NCI-H1105 treated with DMSO at 0.1 percent for 48 hours (cell line): ENCODE data around the gene HNRNPA2B1.
"Not testable (repeated sequence)": the region's sequence is repeated elsewhere in the genome, so short reads cannot be mapped to it uniquely, and the experiment has no call there.

Experiments
- DNase-seq: peaks from one replicate; lab custom pipeline; 2025; lab: John Stamatoyannopoulos, UW

The HNRNPA2B1 gene

GRCh38 chr7:26185131-26185843 is 15.3 kb downstream of the HNRNPA2B1 start:
- DNase-seq, result no peak

GRCh38 chr7:26184281-26185101 is 16.1 kb downstream of the HNRNPA2B1 start:
- not testable (repeated sequence) for DNase-seq

GRCh38 chr7:26183545-26184280 is 16.8 kb downstream of the HNRNPA2B1 start:
- no peak for DNase-seq

GRCh38 chr7:26182706-26183105 is 17.8 kb downstream of the HNRNPA2B1 start:
- DNase-seq, result no peak

- DNase-seq, result no peak
These were observed 18.3 kb downstream of the HNRNPA2B1 start for GRCh38 chr7:26182283-26182682.

GRCh38 chr7:26181474-26182227 is 18.9 kb downstream of the HNRNPA2B1 start:
- no peak for DNase-seq

- no peak for DNase-seq
These were observed 19.8 kb downstream of the HNRNPA2B1 start for GRCh38 chr7:26180792-26181198.

GRCh38 chr7:26179826-26180497 is 20.6 kb downstream of the HNRNPA2B1 start:
- no peak for DNase-seq

GRCh38 chr7:26179422-26179821 is 21.1 kb downstream of the HNRNPA2B1 start:
- no peak for DNase-seq

GRCh38 chr7:26178272-26178960 is 22.1 kb downstream of the HNRNPA2B1 start:
- no peak for DNase-seq

- not testable (repeated sequence) for DNase-seq
These were observed 23.3 kb downstream of the HNRNPA2B1 start for GRCh38 chr7:26177269-26177668.

- not testable (repeated sequence) for DNase-seq
These were observed 23.9 kb downstream of the HNRNPA2B1 start for GRCh38 chr7:26176696-26177095.

GRCh38 chr7:26175903-26176302 is 24.6 kb downstream of the HNRNPA2B1 start:
- not testable (repeated sequence) for DNase-seq

GRCh38 chr7:26172048-26172447 is 28.5 kb downstream of the HNRNPA2B1 start:
- DNase-seq, result no peak

- no peak for DNase-seq
These were observed 28.9 kb downstream of the HNRNPA2B1 start for GRCh38 chr7:26171601-26172000.

- no peak for DNase-seq
These were observed 29.9 kb downstream of the HNRNPA2B1 start for GRCh38 chr7:26170663-26171062.

GRCh38 chr7:26169271-26169670 is 31.3 kb downstream of the HNRNPA2B1 start:
- DNase-seq, result no peak

- DNase-seq, result no peak
These were observed 32.0 kb downstream of the HNRNPA2B1 start for GRCh38 chr7:26168458-26169023.

- DNase-seq, result no peak
These were observed 33.1 kb downstream of the HNRNPA2B1 start for GRCh38 chr7:26167303-26167934.
